ENCODE results near the gene PPM1N. TPM values are rescaled to one million over a fixed set of nuclear protein-coding genes. Genes with fewer than 3 reads are reported as not detected.

Gene PPM1N
- total and polyA plus RNA-seq, 2 of the 13 experiments (the other 11 are each of a cell fraction or from before 2014, with no cell fraction given) = 0.31 to 1.8 TPM

- no TSS peak for BruUV-seq (replicated peaks)
- CTCF ChIA-PET (ENCODE audit: low intra/inter-chr PET ratio, low total read pairs) = interaction anchor here (1.8 kb wide), 1 partner anchor 13 kb away, joined by 4 read pairs; no protein-coding TSS in a partner anchor
- Histone ChIP-seq H3K79me2 (ENCODE audit: insufficient read depth, low read length) (peaks cover 36% of the 10 kb centered on the region), H3K27ac (ENCODE audit: extremely low read length, insufficient read depth, low read length) (peak overlapping the region; percentile 77), H3K4me1 (ENCODE audit: insufficient read depth, low read length) (peaks cover 45% of the 10 kb centered on the region), H2AFZ (ENCODE audit: low read length) (peak overlapping the region; percentile 69), H3K9ac (ENCODE audit: insufficient read depth, low read depth, low read length) (peak overlapping the region; percentile 94), H3K4me3 (replicated peaks in 1 of 3; ENCODE audit: insufficient read depth in 1 of 3, low read depth in 2 of 3, low read length in 3 of 3) (peak overlapping the region; percentile 92 to 100 (median 96)), H3K27me3 (ENCODE audit: control insufficient read depth in 1 of 2, insufficient read depth in 2 of 2, low read length in 2 of 2) (no peaks in the 10 kb centered on the region; a peak in 1 of 5 replicates), H3K9me3 (ENCODE audit: low read length) (no peaks in the 10 kb centered on the region), H4K20me1 (ENCODE audit: insufficient read depth, low read length) (0 out of 2 replicates have a peak, but pooled peaks cover 3% of the 10 kb centered on the region), H3K36me3 (replicated peaks in 1 of 2; ENCODE audit: control insufficient read depth in 1 of 2, insufficient read depth in 2 of 2, low read length in 2 of 2) (peaks cover 4 to 6% of the 10 kb centered on the region in 2 experiments; a peak in 1 of 5 replicates), H3K4me2 (ENCODE audit: low read depth, low read length) (peak overlapping the region; percentile 95)
- ATAC-seq (peak; percentile 73), DNase-seq (ENCODE audit: low spot score) (peak; percentile 85), FAIRE-seq (peak; percentile 68)
- in situ Hi-C loops (cut with HindIII; ENCODE audit: extremely low pct_ligation_motif_present, low pct_unique_long_range_greater_than_20kb) = no loop called here
- WGBS (ENCODE audit: low lambda C conversion rate) = 0% methylated on average over 23 of the region's 47 CpGs
- POLR2A ChIA-PET = interaction anchor here (0.9 to 1.9 kb wide), 3 partner anchors 10 to 211 kb away, joined by 3 to 8 read pairs (median 7); no protein-coding TSS in a partner anchor
- intact Hi-C loops (cut with micrococcal nuclease; ENCODE audit: unreplicated experiment) = no loop called here
- TF ChIP-seq SNRNP70 (IDR thresholded peaks at IDR 0.05; ENCODE audit: low read depth, low read length) (no peak), ZXDC (CRISPR knock-in tag; IDR thresholded peaks at IDR 0.05) (no peak), THAP11 (CRISPR knock-in tag; IDR thresholded peaks at IDR 0.05) (peak; percentile 57; the same call in 1 of the 2 replicates), ZBTB44 (CRISPR knock-in tag; IDR thresholded peaks at IDR 0.05) (no peak), RARG (CRISPR knock-in tag; IDR thresholded peaks at IDR 0.05; ENCODE audit: low read depth) (no peak), AGO1 (IDR thresholded peaks at IDR 0.05; ENCODE audit: low read depth, low read length, poor library complexity, severe bottlenecking) (no peak), MEIS1 (CRISPR knock-in tag; IDR thresholded peaks at IDR 0.05; ENCODE audit: borderline replicate concordance) (no peak), PITX1 (CRISPR knock-in tag; IDR thresholded peaks at IDR 0.05) (peak; percentile 41; the same call in 1 of the 2 replicates), ARNT (IDR thresholded peaks at IDR 0.05) (no peak), TCF7L2 (IDR thresholded peaks at IDR 0.05; ENCODE audit: low read depth, low read length) (no peak), SRSF1 (optimal IDR thresholded peaks at IDR 0.05; ENCODE audit: low read depth, low read length) (peak; percentile 61), TRAFD1 (CRISPR knock-in tag; IDR thresholded peaks at IDR 0.05; ENCODE audit: borderline replicate concordance) (no peak), CERS6 (CRISPR knock-in tag; IDR thresholded peaks at IDR 0.05) (no peak), ZEB1 (IDR thresholded peaks at IDR 0.05; ENCODE audit: insufficient replicate concordance, low read depth) (peak; percentile 68), ZNF510 (CRISPR knock-in tag; IDR thresholded peaks at IDR 0.05; ENCODE audit: low read depth) (no peak), ZNF660 (CRISPR knock-in tag; IDR thresholded peaks at IDR 0.05; ENCODE audit: borderline replicate concordance, low read depth) (no peak), ZFP62 (CRISPR knock-in tag; IDR thresholded peaks at IDR 0.05) (no peak)
Observed at GRCh38 chr19:45506246-45506988, 8.2 kb downstream of the PPM1N start.
